Calu3 (cell line): ENCODE data around the gene SIGLEC1. TPM values are rescaled to one million over a fixed set of nuclear protein-coding genes. Genes with fewer than 3 reads are reported as not detected.

ENCODE experiments used
- BruUV-seq: library from RNA; stranded (reverse); fragments of 400-500 nt; replicated peaks from 2 replicates; lab custom pipeline; 2021; lab: Mats Ljungman, UMichigan
- CTCF ChIA-PET: fragments of 300-600 bp; sonication (Branson Sonifier 250); formaldehyde crosslinking; loops from one replicate; lab custom pipeline; 2022; ENCODE audit warnings: antibody characterized with exemption; lab: Charles Lee
- DNase-seq: peaks from one replicate; pipeline ENCODE4 v3.0.0; 2022
- H3K27ac Mint-ChIP-seq: one replicate; pipeline ENCODE4 v1.8.0; 2022; ENCODE audit warnings: mixed read lengths; ENCODE audit not compliant: unreplicated experiment
- H3K27me3 Mint-ChIP-seq: one replicate; pipeline ENCODE4 v1.8.0; 2022; ENCODE audit warnings: mixed read lengths; ENCODE audit not compliant: unreplicated experiment
- H3K36me3 Mint-ChIP-seq: one replicate; pipeline ENCODE4 v1.8.0; 2022; ENCODE audit warnings: mild to moderate bottlenecking, moderate library complexity, mixed read lengths; ENCODE audit not compliant: insufficient read depth, unreplicated experiment
- H3K4me1 Mint-ChIP-seq: one replicate; pipeline ENCODE4 v1.8.0; 2022; ENCODE audit warnings: mild to moderate bottlenecking, low read depth, mixed read lengths; ENCODE audit not compliant: unreplicated experiment
- H3K4me3 Mint-ChIP-seq: one replicate; pipeline ENCODE4 v1.8.0; 2022; ENCODE audit warnings: mild to moderate bottlenecking, low read depth, moderate library complexity, mixed read lengths; ENCODE audit not compliant: unreplicated experiment
- H3K9me3 Mint-ChIP-seq: one replicate; pipeline ENCODE4 v1.8.0; 2022; ENCODE audit warnings: low read depth, mixed read lengths; ENCODE audit not compliant: unreplicated experiment
- intact Hi-C: fragments of 100-400 bp; cut with micrococcal nuclease; formaldehyde crosslinking; loops from one replicate; pipeline ENCODE4 v1.10.0; 2022; ENCODE audit not compliant: unreplicated experiment
- total RNA-seq: library from RNA; stranded (reverse); gene quantifications from 2 replicates; pipeline ENCODE4 v1.2.3, GENCODE V29; 2022
- TF ChIP-seq, protein P1 (sequence below): fragments of 200-600 bp; IDR thresholded peaks from one replicate; pipeline ENCODE4 v1.8.0; 2022; ENCODE audit warnings: antibody characterized with exemption; ENCODE audit not compliant: unreplicated experiment

SIGLEC1 gene
- total RNA-seq, 1 experiment from 2014 or later: not detected

DNA sequence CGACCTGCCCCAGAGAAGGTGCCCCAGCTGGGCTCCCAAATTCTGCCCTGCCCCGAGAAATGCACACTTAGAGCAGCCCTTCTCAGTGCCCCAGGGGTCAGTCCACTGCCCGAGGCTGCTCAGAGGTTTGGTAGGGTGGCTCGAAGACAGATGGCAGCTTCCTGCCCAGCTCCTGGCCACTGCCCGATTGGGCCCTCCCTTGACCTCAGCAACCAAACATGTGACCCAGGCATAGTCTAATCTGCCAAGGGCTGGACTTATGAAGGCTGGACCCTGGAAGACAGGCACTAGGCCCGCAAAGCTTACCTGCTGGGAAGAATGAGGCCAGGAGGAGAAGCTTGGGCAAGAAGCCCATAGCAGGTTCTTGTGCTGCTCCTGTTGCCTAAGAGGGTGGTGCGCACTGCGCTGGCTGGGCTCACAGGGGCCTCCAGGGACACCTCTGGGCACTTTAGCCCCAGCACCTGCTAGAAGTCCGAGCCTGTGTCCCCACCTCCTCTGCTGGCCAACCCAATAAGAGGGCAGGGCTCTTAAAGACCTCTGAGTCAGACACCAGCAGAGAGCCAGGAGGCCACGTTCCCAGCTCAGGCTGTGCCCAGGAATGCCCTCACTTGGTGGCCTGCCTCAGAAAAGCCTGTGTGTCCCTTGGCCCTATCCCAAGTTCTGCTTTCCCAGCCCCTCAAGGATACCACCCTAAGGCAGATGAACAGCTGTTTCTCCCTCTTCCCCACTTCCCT lies 5.5 kb downstream of the SIGLEC1 start:
- intact Hi-C loops: no loop called here
- peaks cover 41% of the 10 kb centered on the region for H3K27me3 Mint-ChIP-seq
- BruUV-seq: no TSS peak
- no peaks in the 10 kb centered on the region for H3K9me3 Mint-ChIP-seq
- no peak overlapping the region for H3K27ac Mint-ChIP-seq
- CTCF ChIA-PET: interaction anchor here (1.4 kb wide), 1 partner anchor 30 kb away, joined by 3 read pairs; no protein-coding TSS in a partner anchor
- H3K36me3 Mint-ChIP-seq: peaks cover 3% of the 10 kb centered on the region
- TF ChIP-seq, protein P1, sequence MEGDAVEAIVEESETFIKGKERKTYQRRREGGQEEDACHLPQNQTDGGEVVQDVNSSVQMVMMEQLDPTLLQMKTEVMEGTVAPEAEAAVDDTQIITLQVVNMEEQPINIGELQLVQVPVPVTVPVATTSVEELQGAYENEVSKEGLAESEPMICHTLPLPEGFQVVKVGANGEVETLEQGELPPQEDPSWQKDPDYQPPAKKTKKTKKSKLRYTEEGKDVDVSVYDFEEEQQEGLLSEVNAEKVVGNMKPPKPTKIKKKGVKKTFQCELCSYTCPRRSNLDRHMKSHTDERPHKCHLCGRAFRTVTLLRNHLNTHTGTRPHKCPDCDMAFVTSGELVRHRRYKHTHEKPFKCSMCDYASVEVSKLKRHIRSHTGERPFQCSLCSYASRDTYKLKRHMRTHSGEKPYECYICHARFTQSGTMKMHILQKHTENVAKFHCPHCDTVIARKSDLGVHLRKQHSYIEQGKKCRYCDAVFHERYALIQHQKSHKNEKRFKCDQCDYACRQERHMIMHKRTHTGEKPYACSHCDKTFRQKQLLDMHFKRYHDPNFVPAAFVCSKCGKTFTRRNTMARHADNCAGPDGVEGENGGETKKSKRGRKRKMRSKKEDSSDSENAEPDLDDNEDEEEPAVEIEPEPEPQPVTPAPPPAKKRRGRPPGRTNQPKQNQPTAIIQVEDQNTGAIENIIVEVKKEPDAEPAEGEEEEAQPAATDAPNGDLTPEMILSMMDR: no peak
- H3K4me1 Mint-ChIP-seq: no peaks in the 10 kb centered on the region
- no peak for DNase-seq
- H3K4me3 Mint-ChIP-seq: no peak overlapping the region

DNA sequence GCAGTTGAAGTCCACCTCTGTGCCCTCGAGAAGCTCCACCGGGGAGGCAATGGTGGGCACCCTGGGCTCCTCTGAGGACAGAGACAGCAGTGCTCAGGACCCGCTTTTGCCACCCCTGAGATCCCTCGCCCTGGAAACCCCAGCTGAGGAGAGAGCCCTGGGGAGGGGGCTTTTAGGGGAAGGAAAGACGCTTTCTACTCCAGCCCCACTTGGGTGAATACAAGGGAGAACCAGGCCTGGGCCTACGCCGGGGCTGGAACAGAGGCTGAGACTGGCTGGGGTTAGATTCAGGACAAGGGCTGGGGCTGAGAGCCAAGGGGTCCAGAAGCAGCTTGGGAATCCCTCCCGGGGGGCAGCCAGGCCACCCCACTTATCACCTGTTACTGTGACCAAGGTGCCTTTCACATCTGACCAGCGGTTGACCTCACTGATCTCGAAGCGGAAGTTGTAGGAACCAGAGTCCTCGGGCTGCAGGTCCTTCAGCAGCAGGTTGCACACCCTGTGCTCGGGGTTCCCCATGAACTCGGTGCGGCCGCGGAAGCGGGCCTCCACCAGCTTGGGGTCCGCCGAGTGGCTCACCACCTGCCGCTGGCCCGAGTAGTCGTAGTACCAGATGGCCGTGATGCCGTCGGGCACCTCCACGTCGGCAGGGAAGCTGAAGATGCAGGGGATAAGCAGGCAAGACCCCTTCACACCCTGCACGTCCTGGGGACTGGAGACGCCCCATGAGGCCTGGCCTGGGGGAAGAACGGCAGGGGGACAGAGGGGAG lies 6.2 kb downstream of the SIGLEC1 start:
- BruUV-seq: no TSS peak
- Mint-ChIP-seq H3K9me3 (no peaks in the 10 kb centered on the region), H3K27me3 (peaks cover 34% of the 10 kb centered on the region), H3K27ac (no peak overlapping the region), H3K36me3 (peaks cover 3% of the 10 kb centered on the region), H3K4me3 (no peak overlapping the region), H3K4me1 (no peaks in the 10 kb centered on the region)
- TF ChIP-seq, protein P1: no peak
- intact Hi-C loops: no loop called here
- DNase-seq: no peak
- CTCF ChIA-PET: no interaction called here

DNA sequence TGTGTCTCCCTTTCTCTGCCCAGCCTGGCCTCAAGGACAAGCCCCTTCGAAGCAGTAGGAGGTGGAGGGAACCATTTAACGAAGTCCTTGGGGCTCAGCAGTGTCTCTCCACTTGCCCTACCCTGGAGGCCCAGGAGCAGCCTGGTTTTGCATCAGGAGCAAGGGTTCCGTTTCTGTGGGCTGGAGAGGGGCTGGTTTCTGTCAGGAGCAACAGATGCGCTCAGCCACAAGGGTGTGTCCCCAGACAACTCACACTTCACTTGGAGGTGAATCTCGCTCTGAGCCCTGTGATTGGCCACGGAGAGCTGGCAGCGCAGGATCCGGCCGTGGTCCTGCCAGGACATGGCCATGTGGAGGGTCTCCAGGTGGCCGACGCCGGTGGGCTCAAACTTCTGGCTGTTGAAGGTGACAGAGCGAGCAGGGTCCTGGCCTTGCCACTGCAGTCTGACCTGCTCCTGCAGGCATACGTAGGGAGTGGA lies 6.9 kb downstream of the SIGLEC1 start:
- DNase-seq: no peak
- TF ChIP-seq, protein P1: no peak
- no TSS peak for BruUV-seq
- Mint-ChIP-seq H3K4me3 (no peak overlapping the region), H3K27me3 (peaks cover 32% of the 10 kb centered on the region), H3K4me1 (no peaks in the 10 kb centered on the region), H3K9me3 (no peaks in the 10 kb centered on the region), H3K27ac (no peak overlapping the region), H3K36me3 (peaks cover 3% of the 10 kb centered on the region)
- CTCF ChIA-PET: no interaction called here
- intact Hi-C loops: no loop called here

DNA sequence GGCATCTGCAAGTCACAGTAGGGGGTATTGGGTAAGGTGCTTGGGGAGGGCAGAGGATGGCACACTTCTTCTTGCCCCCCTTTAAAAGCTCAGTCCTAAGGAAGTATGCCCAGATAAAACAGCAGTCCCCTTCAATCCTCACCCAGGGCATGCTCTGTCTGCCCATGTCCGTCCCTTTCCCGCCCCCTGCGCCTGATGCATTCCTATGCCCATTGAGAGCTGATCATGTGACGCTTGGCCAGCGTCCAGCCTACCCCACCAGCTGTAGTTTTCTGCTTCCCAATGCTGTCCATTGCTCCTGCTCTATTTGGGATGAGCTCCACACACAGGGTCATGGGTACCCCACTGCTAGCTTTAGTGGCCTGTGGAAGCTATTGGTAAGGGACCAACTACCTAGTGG lies 8.3 kb downstream of the SIGLEC1 start:
- Mint-ChIP-seq H3K27ac (no peak overlapping the region), H3K4me1 (no peaks in the 10 kb centered on the region), H3K9me3 (no peaks in the 10 kb centered on the region), H3K36me3 (peaks cover 3% of the 10 kb centered on the region), H3K4me3 (no peak overlapping the region), H3K27me3 (peaks cover 37% of the 10 kb centered on the region)
- TF ChIP-seq, protein P1: no peak
- intact Hi-C loops: no loop called here
- CTCF ChIA-PET: no interaction called here
- no TSS peak for BruUV-seq
- no peak for DNase-seq
